TTC549 (cell line): ENCODE measurements around the gene SNAPC2.
"Not testable (repeated sequence)": the region's sequence is repeated elsewhere in the genome, so short reads cannot be mapped to it uniquely, and the experiment has no call there.

Experiments used
- FAIRE-seq: peaks from 2 replicates; lab custom pipeline; 2012; peaks lifted over from hg19 to GRCh38; lab: Jason Lieb, UNC

SNAPC2 gene

GRCh38 chr19:7922836-7923195 lies 2.7 kb downstream of the SNAPC2 start:
- no peak for FAIRE-seq

GRCh38 chr19:7923295-7924191 lies 3.4 kb downstream of the SNAPC2 start:
- no peak for FAIRE-seq

- no peak for FAIRE-seq
Observed at GRCh38 chr19:7924241-7924640, 4.1 kb downstream of the SNAPC2 start.

GRCh38 chr19:7924651-7925170 lies 4.6 kb downstream of the SNAPC2 start:
- no peak for FAIRE-seq

GRCh38 chr19:7925171-7925851 lies 5.2 kb downstream of the SNAPC2 start:
- no peak for FAIRE-seq

- FAIRE-seq: no peak
Observed at GRCh38 chr19:7926021-7926726, 6.0 kb downstream of the SNAPC2 start, which contains the start of gene CTXN1. CTXN1 (minus strand) TSS chr19:7926135; CDS start chr19:7925538, 597 bp downstream.

GRCh38 chr19:7926727-7927604 lies 6.8 kb downstream of the SNAPC2 start:
- FAIRE-seq: no peak

- FAIRE-seq: no peak
Observed at GRCh38 chr19:7927605-7928333, 7.6 kb downstream of the SNAPC2 start.

- no peak for FAIRE-seq
Observed at GRCh38 chr19:7928334-7928706, 8.2 kb downstream of the SNAPC2 start.

- FAIRE-seq: no peak
Observed at GRCh38 chr19:7928741-7929701, 8.9 kb downstream of the SNAPC2 start.

- FAIRE-seq: not testable (repeated sequence)
Observed at GRCh38 chr19:7930030-7930429, 9.9 kb downstream of the SNAPC2 start.

- FAIRE-seq: no peak
Observed at GRCh38 chr19:7930765-7931164, 10.6 kb downstream of the SNAPC2 start.

- FAIRE-seq: no peak
Observed at GRCh38 chr19:7931221-7932061, 11.3 kb downstream of the SNAPC2 start.

- FAIRE-seq: no peak
Observed at GRCh38 chr19:7932276-7932929, 12.3 kb downstream of the SNAPC2 start.

GRCh38 chr19:7932930-7933300 lies 12.8 kb downstream of the SNAPC2 start:
- FAIRE-seq: no peak

- FAIRE-seq: no peak
Observed at GRCh38 chr19:7933411-7933810, 13.3 kb downstream of the SNAPC2 start.

GRCh38 chr19:7933828-7934725 lies 13.9 kb downstream of the SNAPC2 start:
- no peak for FAIRE-seq
